DMS114 treated with DMSO at 0.1 percent for 48 hours (cell line): ENCODE measurements around the gene IGF1R.

ENCODE experiments used
- DNase-seq: peaks from one replicate; lab custom pipeline; 2025; ENCODE audit not compliant: unreplicated experiment; lab: John Stamatoyannopoulos, UW

Gene IGF1R

GRCh38 chr15:98854496-98854895 lies 206.2 kb downstream of the IGF1R start:
- DNase-seq: no peak

- DNase-seq: no peak
Measured at GRCh38 chr15:98855067-98855814, 206.9 kb downstream of the IGF1R start.

- no peak for DNase-seq
Measured at GRCh38 chr15:98855815-98856531, 207.6 kb downstream of the IGF1R start.

- DNase-seq: no peak
Measured at GRCh38 chr15:98856532-98856907, 208.2 kb downstream of the IGF1R start.

- DNase-seq: no peak
Measured at GRCh38 chr15:98858610-98859023, 210.3 kb downstream of the IGF1R start.

- no peak for DNase-seq
Measured at GRCh38 chr15:98859149-98859548, 210.8 kb downstream of the IGF1R start.

- no peak for DNase-seq
Measured at GRCh38 chr15:98860281-98861041, 212.1 kb downstream of the IGF1R start.

GRCh38 chr15:98861188-98861587 lies 212.8 kb downstream of the IGF1R start:
- no peak for DNase-seq

- no peak for DNase-seq
Measured at GRCh38 chr15:98863983-98864382, 215.6 kb downstream of the IGF1R start.

- peak; percentile 91 for DNase-seq
Measured at GRCh38 chr15:98865397-98866339, 217.3 kb downstream of the IGF1R start.

- DNase-seq: peak; percentile 54
Measured at GRCh38 chr15:98866511-98866910, 218.2 kb downstream of the IGF1R start.

- no peak for DNase-seq
Measured at GRCh38 chr15:98868564-98868963, 220.2 kb downstream of the IGF1R start.

- DNase-seq: no peak
Measured at GRCh38 chr15:98870788-98871187, 222.4 kb downstream of the IGF1R start.

- no peak for DNase-seq
Measured at GRCh38 chr15:98872774-98873173, 224.4 kb downstream of the IGF1R start.

GRCh38 chr15:98873441-98874218 lies 225.3 kb downstream of the IGF1R start:
- DNase-seq: no peak

- DNase-seq: no peak
Measured at GRCh38 chr15:98874370-98874769, 226.0 kb downstream of the IGF1R start.

GRCh38 chr15:98874773-98875172 lies 226.4 kb downstream of the IGF1R start:
- no peak for DNase-seq

GRCh38 chr15:98875309-98875708 lies 227.0 kb downstream of the IGF1R start:
- no peak for DNase-seq

GRCh38 chr15:98876451-98877369 lies 228.4 kb downstream of the IGF1R start:
- DNase-seq: no peak
